GM23248 (cell line): Measurements from ENCODE around the gene CDH4. TPM values are rescaled to one million over a fixed set of nuclear protein-coding genes. Genes with fewer than 3 reads are reported as not detected.

Source experiments
- DNase-seq: peaks from one replicate; pipeline ENCODE4 v3.0.0-alpha.2; 2015
- H2AFZ ChIP-seq: fragments of 200-600 bp; sonication (generic); 2 replicates; pipeline ENCODE4 v1.6.1; 2016; ENCODE audit warnings: antibody characterized with exemption
- H3F3A ChIP-seq: fragments of 200-600 bp; sonication (generic); 2 replicates; pipeline ENCODE4 v1.6.1; 2016; ENCODE audit warnings: mild to moderate bottlenecking, antibody characterized with exemption, mixed run types; ENCODE audit not compliant: insufficient read depth
- H3K27ac ChIP-seq: fragments of 200-600 bp; sonication (generic); 2 replicates; pipeline ENCODE4 v1.5.1; 2016; ENCODE audit warnings: mild to moderate bottlenecking
- H3K27me3 ChIP-seq: fragments of 200-600 bp; sonication (generic); replicated peaks from 2 replicates; pipeline ENCODE4 v1.6.1; 2016; ENCODE audit warnings: mild to moderate bottlenecking; ENCODE audit not compliant: insufficient read depth
- H3K36me3 ChIP-seq: fragments of 200-600 bp; sonication (generic); 2 replicates; pipeline ENCODE4 v1.6.1; 2016; ENCODE audit warnings: low read depth, mild to moderate bottlenecking
- H3K4me1 ChIP-seq: fragments of 200-600 bp; sonication (generic); 2 replicates; pipeline ENCODE4 v1.6.1; 2016; ENCODE audit warnings: mild to moderate bottlenecking; ENCODE audit not compliant: insufficient read depth
- H3K4me2 ChIP-seq: fragments of 200-600 bp; sonication (generic); one replicate; pipeline ENCODE4 v1.6.1; 2016; ENCODE audit warnings: mild to moderate bottlenecking; ENCODE audit not compliant: unreplicated experiment
- H3K4me3 ChIP-seq: fragments of 200-600 bp; sonication (generic); 2 replicates; pipeline ENCODE4 v1.5.1; 2016; ENCODE audit warnings: mild to moderate bottlenecking
- H3K79me2 ChIP-seq: fragments of 200-600 bp; sonication (generic); 2 replicates; pipeline ENCODE4 v1.6.1; 2016; ENCODE audit warnings: mild to moderate bottlenecking; ENCODE audit not compliant: insufficient read depth
- H3K9ac ChIP-seq: fragments of 200-600 bp; sonication (generic); 2 replicates; pipeline ENCODE4 v1.6.1; 2016; ENCODE audit warnings: mild to moderate bottlenecking
- H3K9me2 ChIP-seq: fragments of 200-600 bp; sonication (generic); 2 replicates; pipeline ENCODE4 v1.6.1; 2016; ENCODE audit warnings: mixed run types, mild to moderate bottlenecking, moderate library complexity; ENCODE audit not compliant: insufficient read depth
- H3K9me3 ChIP-seq: fragments of 200-600 bp; sonication (generic); one replicate; pipeline ENCODE4 v1.6.1; 2017; ENCODE audit warnings: low read depth
- H4K20me1 ChIP-seq: fragments of 200-600 bp; sonication (generic); 2 replicates; pipeline ENCODE4 v1.6.0; 2016; ENCODE audit not compliant: insufficient read depth
- EZH2 ChIP-seq: fragments of 200-600 bp; sonication (generic); IDR thresholded peaks from 2 replicates; pipeline ENCODE4 v1.6.1; 2018; ENCODE audit warnings: antibody characterized with exemption, mild to moderate bottlenecking; ENCODE audit not compliant: insufficient read depth, poor library complexity, severe bottlenecking
- EZH2phosphoT487 ChIP-seq: fragments of 200-600 bp; sonication (generic); IDR thresholded peaks from 2 replicates; pipeline ENCODE4 v1.6.1; 2018; ENCODE audit warnings: antibody characterized with exemption, moderate library complexity, mild to moderate bottlenecking, low read depth; ENCODE audit not compliant: insufficient read depth
- WGBS, 2 experiments: methylation state at CpG; one replicate each; pipeline ENCODE4 v1.1.6; 2015 to 2017; ENCODE audit warnings: low lambda C conversion rate in 2 of 2, low coverage in 1 of 2; ENCODE audit errors: missing lambda C conversion rate in 2 of 2; 5-methylcytosine and 5-hydroxymethylcytosine counted together
- in situ Hi-C: fragments of 300-500 bp; cut with MboI; formaldehyde crosslinking; loops from 2 replicates; pipeline ENCODE4 v1.15.0; 2020
- polyA plus RNA-seq: library from polyadenylated mRNA; unstranded; fragments of >200 nt; fragmentation: Nextera tagmentation; extraction: Ambion mirVana; gene quantifications from 2 replicates; pipeline ENCODE4 v1.2.1, GENCODE V29; 2016
- total RNA-seq: library from RNA; depleted of rRNA; stranded (reverse); fragments of >200 nt; shearing (Covaris generic); gene quantifications from 2 replicates; pipeline ENCODE4 v1.2.3, GENCODE V29; 2014

Gene CDH4
- total and polyA plus RNA-seq, 2 experiments from 2014 or later = 1.1 to 3.9 TPM

GRCh38 chr20:61210862-61211261 is 41.2 kb upstream of the CDH4 start:
- Histone ChIP-seq H3K4me1 (no peaks in the 10 kb centered on the region), H3K4me2 (no peak overlapping the region), H3K27me3 (no peaks in the 10 kb centered on the region; the same call in 1 of the 2 replicates), H3K9me3 (no peaks in the 10 kb centered on the region), H3K36me3 (no peaks in the 10 kb centered on the region), H3K79me2 (no peaks in the 10 kb centered on the region), H3K9ac (no peak overlapping the region), H4K20me1 (no peaks in the 10 kb centered on the region), H3K27ac (no peak overlapping the region), H2AFZ (no peak overlapping the region), H3K9me2 (no peaks in the 10 kb centered on the region), H3K4me3 (no peak overlapping the region), H3F3A (no peaks in the 10 kb centered on the region)
- no peak for DNase-seq
- WGBS, 2 experiments = 65 to 66% methylated on average over 6 of the region's 6 CpGs
- in situ Hi-C loops = no loop called here
- TF ChIP-seq EZH2 (no peak), EZH2phosphoT487 (no peak)

DNA sequence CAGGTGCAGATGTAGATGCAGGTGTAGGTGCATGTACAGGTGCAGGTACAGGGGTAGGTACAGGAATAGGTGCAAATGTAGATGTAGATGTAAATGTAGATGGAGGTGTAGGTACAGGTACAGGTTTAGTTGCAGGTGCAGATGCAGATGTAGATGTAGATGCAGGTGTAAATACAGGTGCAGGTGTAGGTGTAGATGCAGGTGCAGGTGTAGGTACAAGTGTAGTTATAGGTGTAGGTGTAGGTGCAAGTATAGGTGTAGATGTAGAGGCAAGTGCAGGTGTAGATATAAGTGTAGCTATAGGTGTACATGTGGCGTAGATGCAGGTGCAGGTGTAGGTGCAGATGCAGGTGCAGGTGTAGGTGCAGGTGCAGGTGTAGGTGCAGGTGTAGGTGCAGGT is 34.2 kb upstream of the CDH4 start:
- H3K4me1 ChIP-seq = peaks cover 15% of the 10 kb centered on the region; the same call in 1 of the 2 replicates
- peaks cover 12% of the 10 kb centered on the region for H3F3A ChIP-seq
- no peaks in the 10 kb centered on the region for H3K36me3 ChIP-seq
- no peaks in the 10 kb centered on the region for H3K27me3 ChIP-seq
- TF ChIP-seq EZH2 = no peak
- no peak for TF ChIP-seq EZH2phosphoT487
- H3K4me3 ChIP-seq = no peak overlapping the region
- H3K9me2 ChIP-seq = no peaks in the 10 kb centered on the region
- no peaks in the 10 kb centered on the region for H3K9me3 ChIP-seq
- no peak overlapping the region for H2AFZ ChIP-seq
- in situ Hi-C loops = no loop called here
- DNase-seq = no peak
- no peak overlapping the region for H3K4me2 ChIP-seq
- WGBS, 2 experiments = 68 to 75% methylated on average over 1 of the region's 1 CpG
- no peak overlapping the region for H3K9ac ChIP-seq
- no peak overlapping the region for H3K27ac ChIP-seq
- H4K20me1 ChIP-seq = no peaks in the 10 kb centered on the region
- H3K79me2 ChIP-seq = no peaks in the 10 kb centered on the region

DNA sequence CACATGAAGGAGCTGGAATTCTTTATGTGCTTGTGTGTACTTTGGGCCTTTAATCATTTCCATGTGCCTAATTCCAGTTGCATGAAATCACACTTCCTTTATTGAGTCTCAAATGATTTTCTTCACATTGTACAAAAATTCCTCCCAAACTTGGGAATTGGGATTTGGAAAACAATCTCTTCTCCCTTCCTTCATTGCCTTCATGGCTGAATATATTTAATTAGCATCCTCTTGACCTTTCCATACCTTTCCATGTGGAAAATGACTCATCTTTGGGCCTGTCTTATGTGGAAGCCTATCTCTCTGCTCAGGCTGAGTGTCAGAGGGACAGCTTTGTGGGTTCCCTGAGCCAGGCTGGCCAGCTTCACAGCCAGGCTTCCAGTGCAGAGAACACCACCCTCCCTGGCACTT is 33.0 kb upstream of the CDH4 start:
- in situ Hi-C loops = no loop called here
- DNase-seq = peak; percentile 63
- TF ChIP-seq EZH2 (no peak), EZH2phosphoT487 (no peak)

DNA sequence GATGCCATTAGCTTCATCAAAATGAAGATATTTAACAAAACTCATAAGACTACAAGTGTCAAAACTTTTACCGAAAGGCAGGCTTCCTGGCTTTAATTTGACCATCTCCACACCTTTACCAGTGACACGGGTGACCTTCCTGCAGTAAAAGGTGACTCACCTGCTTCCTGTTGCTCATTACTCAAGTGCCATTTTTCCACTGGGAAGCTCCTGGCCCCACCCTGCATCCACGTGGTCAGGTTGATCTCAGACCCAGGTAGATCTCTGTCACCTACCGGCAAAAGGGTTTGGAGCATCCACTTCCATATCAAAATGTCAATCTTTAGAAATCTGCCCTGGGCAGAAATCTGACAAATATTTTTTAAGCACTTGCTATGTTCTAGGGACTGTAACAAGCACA is 31.9 kb upstream of the CDH4 start:
- no peak overlapping the region for H2AFZ ChIP-seq
- no peak for DNase-seq
- 43 to 52% methylated on average over 4 of the region's 4 CpGs for WGBS, 2 experiments
- peaks cover 15% of the 10 kb centered on the region; the same call in 1 of the 2 replicates for H3K4me1 ChIP-seq
- no peak overlapping the region for H3K4me2 ChIP-seq
- H3K9me3 ChIP-seq = no peaks in the 10 kb centered on the region
- no peaks in the 10 kb centered on the region for H3K36me3 ChIP-seq
- H4K20me1 ChIP-seq = no peaks in the 10 kb centered on the region
- in situ Hi-C loops = no loop called here
- TF ChIP-seq EZH2phosphoT487 = no peak
- TF ChIP-seq EZH2 = no peak
- no peaks in the 10 kb centered on the region for H3K79me2 ChIP-seq
- H3K9ac ChIP-seq = no peak overlapping the region
- H3K9me2 ChIP-seq = no peaks in the 10 kb centered on the region
- H3F3A ChIP-seq = peaks cover 12% of the 10 kb centered on the region
- no peak overlapping the region for H3K4me3 ChIP-seq
- H3K27me3 ChIP-seq = no peaks in the 10 kb centered on the region
- no peak overlapping the region for H3K27ac ChIP-seq

More for the DNA sequence above, 33.0 kb upstream of the CDH4 start:
- Histone ChIP-seq H3K27me3 (no peaks in the 10 kb centered on the region), H2AFZ (no peak overlapping the region), H3K4me1 (peaks cover 15% of the 10 kb centered on the region; the same call in 1 of the 2 replicates), H3K27ac (peak overlapping the region; percentile 12; the same call in 1 of the 2 replicates), H3K9me3 (no peaks in the 10 kb centered on the region), H3K4me3 (no peak overlapping the region), H3K79me2 (no peaks in the 10 kb centered on the region), H3K4me2 (peak overlapping the region; percentile 19), H3F3A (peaks cover 12% of the 10 kb centered on the region), H4K20me1 (no peaks in the 10 kb centered on the region), H3K36me3 (no peaks in the 10 kb centered on the region), H3K9ac (no peak overlapping the region), H3K9me2 (no peaks in the 10 kb centered on the region)
